Erythroblast (primary cell): ENCODE results near the gene EGFL7.

Experiments used
- GATA1 ChIP-seq: IDR thresholded peaks from 2 replicates; pipeline ENCODE4 v1.6.1; 2011; ENCODE audit warnings: low read depth, mild to moderate bottlenecking, control low read depth, low read length, moderate library complexity
- POLR2A ChIP-seq: IDR thresholded peaks from 2 replicates; pipeline ENCODE4 v1.6.1; 2011; ENCODE audit warnings: mild to moderate bottlenecking, low read length

GRCh38 chr9:136713550-136713949 is 50.8 kb downstream of the EGFL7 start:
- TF ChIP-seq POLR2A (no peak), GATA1 (no peak)
